Activated naive CD8-positive, alpha-beta T cell treated with anti-CD3 and anti-CD28 coated beads for 36 hours (primary cell): ENCODE data around the gene CDH12. TPM values are rescaled to one million over a fixed set of nuclear protein-coding genes. Genes with fewer than 3 reads are reported as not detected.

ENCODE experiments used
- DNase-seq: peaks from one replicate; pipeline ENCODE4 v3.0.0; 2021
- H3K27ac Mint-ChIP-seq: one replicate; pipeline ENCODE4 v1.8.0; 2022; ENCODE audit warnings: mild to moderate bottlenecking, moderate library complexity, mixed read lengths
- H3K27me3 Mint-ChIP-seq: one replicate; pipeline ENCODE4 v1.8.0; 2022; ENCODE audit warnings: mild to moderate bottlenecking, mixed read lengths
- H3K36me3 Mint-ChIP-seq: one replicate; pipeline ENCODE4 v1.8.0; 2021; ENCODE audit warnings: mild to moderate bottlenecking, mixed read lengths
- H3K4me1 Mint-ChIP-seq: one replicate; pipeline ENCODE4 v1.8.0; 2021; ENCODE audit warnings: mixed read lengths
- H3K4me3 Mint-ChIP-seq: one replicate; pipeline ENCODE4 v1.8.0; 2022; ENCODE audit warnings: mild to moderate bottlenecking, moderate library complexity, mixed read lengths
- H3K9me3 Mint-ChIP-seq: one replicate; pipeline ENCODE4 v1.8.0; 2022; ENCODE audit warnings: mixed read lengths
- total RNA-seq, 2 experiments: library from RNA; stranded (reverse); gene quantifications; one replicate each; pipeline ENCODE4 v1.2.3, GENCODE V29; 2021

CDH12 gene
- total RNA-seq, 2 experiments from 2014 or later, result not detected

DNA sequence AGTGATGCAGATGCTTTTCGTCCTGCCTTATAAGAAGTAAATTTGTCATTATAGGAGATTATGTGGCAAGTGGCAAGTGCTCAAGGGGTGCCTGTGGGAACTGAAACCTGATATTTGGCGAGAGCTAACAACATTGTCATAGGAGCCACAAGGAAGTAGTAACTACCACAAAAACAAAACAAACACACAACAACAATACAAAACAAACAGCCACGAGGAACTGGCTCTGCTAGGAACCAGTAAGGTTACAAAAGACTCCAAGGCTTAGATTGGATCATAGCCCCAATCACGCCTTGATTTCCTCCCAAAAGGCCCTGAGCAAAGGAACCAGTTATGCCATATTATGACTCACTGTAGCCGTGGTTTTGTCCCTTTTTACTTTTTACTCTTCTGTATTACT is 1045.2 kb downstream of the CDH12 start:
- Mint-ChIP-seq H3K27me3 (no peaks in the 10 kb centered on the region), H3K9me3 (no peaks in the 10 kb centered on the region)

DNA sequence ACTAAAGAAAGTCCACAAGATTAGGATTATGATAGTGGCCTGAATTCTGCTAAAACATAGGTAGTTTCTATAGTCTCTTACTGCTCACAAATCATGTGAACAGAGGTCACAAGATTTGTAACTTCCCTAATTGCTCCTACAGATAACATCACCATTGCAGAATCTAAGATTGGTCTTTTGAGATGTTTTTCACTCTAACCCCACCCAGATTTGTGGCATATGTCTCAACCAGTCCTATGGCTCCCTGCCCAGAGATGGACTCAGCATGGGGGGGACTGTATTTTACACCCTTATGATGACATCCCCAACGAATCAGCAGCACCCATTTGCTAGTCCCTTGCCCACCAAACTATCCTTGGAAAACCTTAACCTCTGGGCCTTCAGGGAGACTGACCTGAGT is 1046.2 kb downstream of the CDH12 start:
- no peak overlapping the region for H3K27ac Mint-ChIP-seq
- no peaks in the 10 kb centered on the region for H3K4me1 Mint-ChIP-seq
- no peak overlapping the region for H3K4me3 Mint-ChIP-seq
- H3K27me3 Mint-ChIP-seq, result no peaks in the 10 kb centered on the region
- no peaks in the 10 kb centered on the region for H3K36me3 Mint-ChIP-seq
- H3K9me3 Mint-ChIP-seq, result no peaks in the 10 kb centered on the region
- no peak for DNase-seq

More for the DNA sequence above, 1045.2 kb downstream of the CDH12 start:
- DNase-seq, result no peak
- Mint-ChIP-seq H3K4me1 (no peaks in the 10 kb centered on the region), H3K36me3 (no peaks in the 10 kb centered on the region), H3K4me3 (no peak overlapping the region), H3K27ac (no peak overlapping the region)

DNA sequence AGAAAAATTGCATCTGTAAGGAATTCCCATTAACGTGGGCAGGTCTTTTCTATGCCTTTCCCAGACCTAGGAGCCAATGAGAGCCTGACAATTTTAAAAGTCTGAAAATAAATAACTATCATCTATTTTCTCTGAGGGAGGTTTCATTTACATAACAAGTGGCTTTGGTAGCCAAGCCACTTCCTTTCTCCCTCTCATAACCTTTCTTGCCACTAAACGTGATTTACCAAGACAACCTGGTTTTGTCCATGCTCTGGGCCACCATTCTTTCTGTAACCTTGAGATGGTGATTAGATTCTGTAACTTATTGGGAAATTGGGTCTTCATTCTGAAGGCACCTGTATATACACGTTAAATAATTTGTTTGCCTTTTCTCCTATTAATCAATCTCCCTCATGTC is 1046.9 kb downstream of the CDH12 start:
- H3K27me3 Mint-ChIP-seq, result no peaks in the 10 kb centered on the region
- no peak overlapping the region for H3K27ac Mint-ChIP-seq
- no peaks in the 10 kb centered on the region for H3K36me3 Mint-ChIP-seq

DNA sequence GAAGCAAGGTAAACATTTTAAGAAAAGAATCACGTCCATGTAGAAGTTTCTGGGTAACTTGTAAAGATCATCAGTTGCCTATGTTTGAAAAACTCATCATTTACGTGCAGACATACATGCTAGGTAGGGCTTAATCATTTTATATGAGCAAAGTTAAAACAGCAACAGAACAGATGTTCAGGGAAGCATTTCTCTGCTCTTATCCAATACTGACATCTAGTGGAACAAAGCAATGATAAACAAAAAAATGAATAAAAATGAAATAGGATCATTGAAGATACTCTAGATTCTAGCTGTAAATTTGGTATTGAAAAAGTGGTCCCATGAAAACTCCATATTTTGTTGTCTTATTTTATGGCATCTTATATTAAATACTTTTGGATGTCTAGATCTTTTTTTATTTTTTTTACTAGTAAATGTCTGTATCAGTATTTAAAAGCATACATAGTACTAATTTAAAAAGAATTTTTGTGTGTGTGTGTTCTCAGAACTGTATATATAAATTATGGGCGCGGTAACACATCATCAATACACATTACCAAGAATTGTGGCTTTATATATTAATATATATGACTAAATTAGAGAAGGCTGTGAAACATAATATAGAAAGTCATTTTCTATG is 1050.2 kb downstream of the CDH12 start:
- H3K36me3 Mint-ChIP-seq, result no peaks in the 10 kb centered on the region
- H3K4me3 Mint-ChIP-seq, result no peak overlapping the region
- no peak for DNase-seq
- no peaks in the 10 kb centered on the region for H3K4me1 Mint-ChIP-seq
- H3K27me3 Mint-ChIP-seq, result no peaks in the 10 kb centered on the region
- peaks cover 3% of the 10 kb centered on the region for H3K9me3 Mint-ChIP-seq
- no peak overlapping the region for H3K27ac Mint-ChIP-seq

More for the DNA sequence above, 1046.9 kb downstream of the CDH12 start:
- no peak overlapping the region for H3K4me3 Mint-ChIP-seq
- no peaks in the 10 kb centered on the region for H3K9me3 Mint-ChIP-seq
- DNase-seq, result no peak
- H3K4me1 Mint-ChIP-seq, result no peaks in the 10 kb centered on the region

DNA sequence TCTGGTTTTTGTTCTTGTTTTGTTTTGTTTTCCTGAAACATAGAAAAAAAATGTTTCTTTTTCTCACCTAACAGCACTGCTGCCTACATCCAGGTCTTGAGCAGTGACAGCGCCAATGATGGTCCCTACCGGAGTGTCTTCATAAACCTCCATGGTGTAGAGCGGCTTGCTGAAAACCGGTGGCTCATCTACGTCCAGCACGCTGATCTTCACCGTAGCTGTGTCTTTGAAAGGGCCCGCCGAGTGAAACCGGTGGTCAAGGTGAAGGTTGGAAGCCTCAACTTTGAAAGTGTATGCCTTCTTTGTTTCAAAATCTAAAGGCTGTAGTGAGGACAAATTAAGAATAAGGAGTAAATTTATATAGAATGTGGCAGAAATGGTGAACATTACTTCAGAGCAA is 1051.0 kb downstream of the CDH12 start:
- Mint-ChIP-seq H3K27ac (no peak overlapping the region), H3K9me3 (peaks cover 3% of the 10 kb centered on the region), H3K27me3 (no peaks in the 10 kb centered on the region), H3K4me1 (no peaks in the 10 kb centered on the region), H3K4me3 (no peak overlapping the region), H3K36me3 (no peaks in the 10 kb centered on the region)
- no peak for DNase-seq

DNA sequence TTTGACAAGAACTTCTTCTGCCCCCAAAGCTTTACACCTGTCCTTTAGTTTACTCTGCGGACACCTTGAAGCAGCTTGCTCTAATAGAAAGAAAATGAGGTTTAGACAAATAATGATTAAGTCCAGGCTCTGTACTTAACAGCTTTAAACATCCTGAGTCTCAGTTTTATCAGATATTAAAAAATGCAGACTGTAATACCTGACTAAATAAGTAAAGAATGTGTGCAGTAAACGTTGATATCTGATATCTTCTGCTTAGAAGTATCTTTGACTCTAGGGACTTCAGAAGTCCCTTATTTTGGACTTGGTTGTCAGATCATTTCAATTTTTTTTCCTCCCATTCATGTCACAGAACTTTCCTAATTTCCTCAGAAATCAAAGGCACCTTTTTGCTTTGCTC is 1060.4 kb downstream of the CDH12 start:
- Mint-ChIP-seq H3K36me3 (no peaks in the 10 kb centered on the region), H3K4me1 (no peaks in the 10 kb centered on the region), H3K27me3 (no peaks in the 10 kb centered on the region), H3K9me3 (peaks cover 4% of the 10 kb centered on the region), H3K27ac (no peak overlapping the region), H3K4me3 (no peak overlapping the region)
- no peak for DNase-seq

DNA sequence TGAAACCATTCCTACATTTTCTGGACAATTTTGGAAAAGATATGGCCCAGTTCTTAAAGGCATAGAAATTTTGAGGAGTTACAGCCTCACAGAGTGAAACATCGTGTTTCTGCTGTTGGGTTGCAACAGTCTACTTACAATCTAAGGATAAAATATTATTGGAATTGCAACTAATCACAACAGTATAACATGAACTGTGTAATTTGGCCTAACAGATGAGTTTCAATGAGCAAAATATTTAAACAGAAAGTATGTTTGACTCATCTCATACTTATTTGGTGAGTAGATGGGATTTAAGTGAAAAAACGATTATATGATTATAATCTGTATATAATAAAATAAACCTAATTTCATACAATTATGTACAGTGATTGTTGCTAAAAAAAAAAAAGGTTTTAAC is 1061.8 kb downstream of the CDH12 start:
- H3K27me3 Mint-ChIP-seq, result no peaks in the 10 kb centered on the region
- H3K27ac Mint-ChIP-seq, result no peak overlapping the region

DNA sequence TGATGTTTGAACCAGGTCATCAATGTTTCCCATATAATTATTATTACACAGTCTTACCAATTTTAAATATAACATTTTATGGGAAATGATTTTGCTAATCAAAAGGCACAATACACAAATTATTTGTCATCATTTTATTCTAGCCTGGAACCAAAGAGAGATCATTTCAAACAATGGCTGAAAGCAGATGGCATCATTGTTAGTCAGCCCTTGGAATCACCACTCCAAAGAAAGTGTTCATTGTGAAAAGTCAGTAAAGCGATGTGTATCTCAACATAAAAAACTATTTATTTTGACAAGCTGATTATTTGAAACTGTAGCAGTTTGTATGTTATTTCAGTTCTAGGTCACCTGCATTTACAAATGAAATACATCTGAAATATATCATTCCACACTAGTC is 1068.7 kb downstream of the CDH12 start:
- H3K4me1 Mint-ChIP-seq, result no peaks in the 10 kb centered on the region
- no peaks in the 10 kb centered on the region for H3K36me3 Mint-ChIP-seq
- H3K4me3 Mint-ChIP-seq, result no peak overlapping the region
- no peak for DNase-seq
- H3K27ac Mint-ChIP-seq, result no peak overlapping the region
- peaks cover 4% of the 10 kb centered on the region for H3K9me3 Mint-ChIP-seq
- H3K27me3 Mint-ChIP-seq, result no peaks in the 10 kb centered on the region

More for the DNA sequence above, 1061.8 kb downstream of the CDH12 start:
- Mint-ChIP-seq H3K4me1 (no peaks in the 10 kb centered on the region), H3K4me3 (no peak overlapping the region), H3K9me3 (peaks cover 4% of the 10 kb centered on the region), H3K36me3 (no peaks in the 10 kb centered on the region)
- no peak for DNase-seq

DNA sequence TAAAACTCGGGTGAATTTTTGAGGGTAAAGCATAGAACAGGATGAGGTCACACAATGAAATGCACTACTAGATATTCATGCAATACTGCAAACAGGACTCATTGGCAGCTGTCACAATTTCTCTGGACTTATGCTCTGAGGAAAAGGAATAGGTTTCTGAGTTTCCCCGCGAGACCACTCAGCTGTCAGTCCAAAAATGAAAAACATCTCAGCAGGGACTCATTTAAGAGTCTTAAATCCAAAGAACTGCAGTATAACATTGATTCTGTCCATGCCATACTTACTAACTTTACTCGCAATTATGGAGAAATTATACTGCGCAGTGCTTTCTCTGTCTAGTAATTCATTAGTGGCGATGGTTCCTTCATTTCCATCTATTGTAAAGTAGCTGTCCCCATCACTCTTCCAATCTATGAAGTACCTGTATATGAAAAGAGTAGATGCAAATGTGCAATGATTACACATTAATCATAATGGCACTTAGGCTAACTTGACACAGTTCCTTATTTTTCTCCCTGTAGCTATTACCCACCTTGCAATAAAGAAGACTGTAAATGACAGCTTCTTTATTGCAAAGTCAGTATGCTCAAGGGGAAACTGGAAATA is 1070.0 kb downstream of the CDH12 start:
- Mint-ChIP-seq H3K27ac (no peak overlapping the region), H3K4me3 (no peak overlapping the region), H3K4me1 (no peaks in the 10 kb centered on the region), H3K9me3 (peaks cover 4% of the 10 kb centered on the region), H3K27me3 (no peaks in the 10 kb centered on the region), H3K36me3 (no peaks in the 10 kb centered on the region)
- DNase-seq, result no peak

DNA sequence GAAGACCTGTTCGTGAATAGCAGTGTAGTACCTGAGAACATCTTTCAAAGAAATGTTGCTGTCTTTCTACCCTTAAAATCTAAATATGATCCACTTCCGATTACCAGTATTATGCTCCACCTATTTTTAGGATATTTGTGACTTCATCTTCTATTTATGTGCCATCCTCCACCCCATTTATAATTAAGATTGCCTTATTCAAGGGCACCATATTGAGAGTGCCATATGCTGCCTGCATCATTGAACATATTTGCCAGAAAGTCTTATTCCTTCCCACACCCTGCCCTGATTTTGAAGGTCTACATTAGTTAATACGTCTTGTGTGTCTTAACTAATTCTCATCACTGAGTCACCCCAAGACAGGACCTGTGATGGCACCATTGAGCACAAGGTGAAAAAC is 1076.7 kb downstream of the CDH12 start:
- no peaks in the 10 kb centered on the region for H3K4me1 Mint-ChIP-seq
- peaks cover 2% of the 10 kb centered on the region for H3K9me3 Mint-ChIP-seq
- no peak overlapping the region for H3K4me3 Mint-ChIP-seq
- no peak for DNase-seq
- no peak overlapping the region for H3K27ac Mint-ChIP-seq
- no peaks in the 10 kb centered on the region for H3K36me3 Mint-ChIP-seq
- H3K27me3 Mint-ChIP-seq, result no peaks in the 10 kb centered on the region

DNA sequence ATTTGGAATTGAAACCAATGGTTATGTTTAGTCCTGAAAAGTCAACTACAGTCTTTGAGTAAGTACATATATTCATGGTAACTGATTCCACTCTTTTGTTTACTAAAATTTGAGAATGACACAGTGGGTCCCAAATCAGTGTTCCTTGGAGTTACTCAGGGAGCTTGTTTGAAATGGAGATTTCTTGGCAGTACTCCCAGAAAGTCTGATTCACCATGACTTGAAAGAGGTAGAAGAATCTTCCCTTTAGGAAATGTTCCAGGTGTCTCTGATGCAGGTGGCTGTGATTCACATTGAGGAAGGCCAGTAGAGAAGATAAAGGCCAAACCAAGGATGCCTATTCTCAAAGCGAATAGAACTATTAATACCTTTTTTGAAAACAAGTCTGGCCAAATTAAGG is 1078.3 kb downstream of the CDH12 start:
- Mint-ChIP-seq H3K27me3 (no peaks in the 10 kb centered on the region), H3K4me1 (no peaks in the 10 kb centered on the region), H3K27ac (no peak overlapping the region), H3K9me3 (peaks cover 2% of the 10 kb centered on the region), H3K36me3 (no peaks in the 10 kb centered on the region), H3K4me3 (no peak overlapping the region)
- no peak for DNase-seq

DNA sequence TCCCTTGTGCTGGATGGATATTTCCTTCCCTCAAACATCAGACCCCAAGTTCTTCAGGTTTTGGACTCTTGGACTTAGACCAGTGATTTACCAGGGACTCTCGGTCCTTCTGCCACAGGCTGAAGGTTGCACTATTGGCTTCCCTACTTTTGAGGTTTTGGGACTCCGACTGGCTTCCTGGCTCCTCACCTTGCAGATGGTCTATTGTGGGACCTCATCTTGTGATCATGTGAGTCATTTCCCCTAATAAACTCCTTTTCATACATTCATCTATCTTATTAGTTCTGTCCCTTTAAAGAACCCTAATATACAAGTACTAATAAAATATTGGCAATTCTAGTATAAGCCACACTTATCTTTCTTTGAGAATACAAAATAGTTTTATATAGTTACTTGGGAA is 1078.9 kb downstream of the CDH12 start:
- no peaks in the 10 kb centered on the region for H3K4me1 Mint-ChIP-seq
- no peak overlapping the region for H3K27ac Mint-ChIP-seq
- peaks cover 2% of the 10 kb centered on the region for H3K9me3 Mint-ChIP-seq
- no peaks in the 10 kb centered on the region for H3K27me3 Mint-ChIP-seq
- H3K4me3 Mint-ChIP-seq, result no peak overlapping the region
- no peaks in the 10 kb centered on the region for H3K36me3 Mint-ChIP-seq
- DNase-seq, result no peak

DNA sequence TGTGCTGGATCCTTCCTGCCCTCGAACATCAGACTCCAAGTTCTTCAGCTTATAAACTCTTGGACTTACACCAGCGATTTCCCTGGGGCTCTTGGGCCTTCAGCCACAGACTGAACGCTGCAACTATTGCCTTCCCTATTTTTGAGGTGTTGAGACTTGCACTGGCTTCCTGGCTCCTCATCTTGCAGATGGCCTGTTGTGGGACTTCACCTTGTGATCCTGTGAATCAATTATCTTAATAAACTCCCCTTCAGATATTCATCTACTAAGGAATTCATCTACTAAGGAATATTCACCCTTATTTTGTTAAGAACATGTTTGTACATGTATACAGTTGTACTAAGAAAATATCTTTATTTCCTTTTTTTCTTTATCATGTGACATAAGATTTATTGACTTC is 1079.7 kb downstream of the CDH12 start:
- Mint-ChIP-seq H3K27ac (no peak overlapping the region), H3K9me3 (peaks cover 2% of the 10 kb centered on the region), H3K36me3 (no peaks in the 10 kb centered on the region), H3K4me1 (no peaks in the 10 kb centered on the region), H3K4me3 (no peak overlapping the region), H3K27me3 (no peaks in the 10 kb centered on the region)
- no peak for DNase-seq

DNA sequence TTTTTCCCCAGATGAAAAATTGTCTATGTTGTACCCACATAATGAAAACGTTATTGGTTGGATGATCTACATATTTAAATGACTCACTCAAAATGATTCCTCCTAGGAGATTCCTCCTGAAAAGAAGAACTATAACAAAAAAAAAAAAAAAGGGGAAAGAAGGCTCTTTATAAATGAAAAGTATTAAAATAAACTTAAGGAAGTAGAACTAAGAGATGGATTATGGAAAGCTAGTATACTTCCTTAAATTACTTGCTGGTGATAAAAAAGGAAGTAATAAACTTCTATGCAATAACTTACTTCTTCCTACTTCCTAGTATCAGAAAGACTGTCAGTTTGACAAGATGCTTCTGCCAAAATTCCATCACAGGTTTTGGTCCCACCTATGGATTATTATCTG is 1087.7 kb downstream of the CDH12 start:
- H3K36me3 Mint-ChIP-seq, result no peaks in the 10 kb centered on the region
- no peak overlapping the region for H3K27ac Mint-ChIP-seq
- no peak overlapping the region for H3K4me3 Mint-ChIP-seq
- no peaks in the 10 kb centered on the region for H3K27me3 Mint-ChIP-seq
- no peaks in the 10 kb centered on the region for H3K9me3 Mint-ChIP-seq
- H3K4me1 Mint-ChIP-seq, result no peaks in the 10 kb centered on the region
- DNase-seq, result no peak

DNA sequence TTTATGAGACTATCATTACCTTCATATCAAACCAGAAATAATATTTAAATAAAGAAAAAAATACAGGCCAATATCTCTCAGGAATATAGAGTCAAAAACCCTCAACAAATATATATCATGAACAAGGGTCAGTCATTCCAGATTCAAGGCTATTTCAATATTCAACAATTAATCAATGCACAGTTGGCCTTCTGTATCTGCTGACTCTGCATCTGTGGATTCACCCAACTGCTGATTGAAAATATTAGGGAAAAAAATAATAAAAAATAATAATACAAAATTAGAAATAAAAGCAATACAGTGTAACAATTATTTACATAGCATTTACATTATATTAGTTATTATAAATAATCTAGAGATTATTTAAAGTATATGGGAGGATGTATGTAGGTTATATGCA is 1114.0 kb downstream of the CDH12 start:
- H3K36me3 Mint-ChIP-seq, result no peaks in the 10 kb centered on the region
- H3K4me1 Mint-ChIP-seq, result no peaks in the 10 kb centered on the region
- H3K27me3 Mint-ChIP-seq, result no peaks in the 10 kb centered on the region
- H3K9me3 Mint-ChIP-seq, result peaks cover 1% of the 10 kb centered on the region
- DNase-seq, result no peak
- H3K4me3 Mint-ChIP-seq, result no peak overlapping the region
- H3K27ac Mint-ChIP-seq, result no peak overlapping the region

DNA sequence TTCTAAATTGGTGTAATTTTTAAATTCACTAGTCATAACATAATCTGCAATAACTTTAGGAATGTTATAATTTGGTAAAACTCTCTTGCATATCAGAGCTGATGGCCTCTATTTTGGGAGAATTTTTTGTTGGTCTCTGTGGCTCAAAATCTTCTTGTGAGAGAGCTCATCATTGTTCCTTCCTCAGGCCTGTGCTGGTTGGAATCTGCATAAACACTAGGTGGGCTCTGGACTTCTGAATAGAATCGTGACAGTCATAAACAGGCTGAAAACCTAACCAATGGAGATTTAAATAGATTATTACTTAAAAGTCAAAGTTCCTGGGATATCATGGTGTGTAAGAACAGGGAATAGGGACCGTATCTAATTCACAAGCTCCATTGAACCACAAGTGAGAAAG is 1129.6 kb downstream of the CDH12 start:
- Mint-ChIP-seq H3K36me3 (no peaks in the 10 kb centered on the region), H3K27me3 (no peaks in the 10 kb centered on the region), H3K27ac (no peak overlapping the region)

More for the DNA sequence above, 1129.6 kb downstream of the CDH12 start:
- Mint-ChIP-seq H3K9me3 (peaks cover 1% of the 10 kb centered on the region), H3K4me1 (no peaks in the 10 kb centered on the region), H3K4me3 (no peak overlapping the region)
- DNase-seq, result no peak
